HG03095 (cell line): ENCODE measurements around the gene SLC13A2.

ENCODE experiments used
- ATAC-seq: cut with Tn5 transposase; IDR thresholded peaks from one replicate; pipeline ENCODE4 v1.9.1; 2021; ENCODE audit warnings: moderate library complexity; ENCODE audit not compliant: unreplicated experiment

The SLC13A2 gene

DNA sequence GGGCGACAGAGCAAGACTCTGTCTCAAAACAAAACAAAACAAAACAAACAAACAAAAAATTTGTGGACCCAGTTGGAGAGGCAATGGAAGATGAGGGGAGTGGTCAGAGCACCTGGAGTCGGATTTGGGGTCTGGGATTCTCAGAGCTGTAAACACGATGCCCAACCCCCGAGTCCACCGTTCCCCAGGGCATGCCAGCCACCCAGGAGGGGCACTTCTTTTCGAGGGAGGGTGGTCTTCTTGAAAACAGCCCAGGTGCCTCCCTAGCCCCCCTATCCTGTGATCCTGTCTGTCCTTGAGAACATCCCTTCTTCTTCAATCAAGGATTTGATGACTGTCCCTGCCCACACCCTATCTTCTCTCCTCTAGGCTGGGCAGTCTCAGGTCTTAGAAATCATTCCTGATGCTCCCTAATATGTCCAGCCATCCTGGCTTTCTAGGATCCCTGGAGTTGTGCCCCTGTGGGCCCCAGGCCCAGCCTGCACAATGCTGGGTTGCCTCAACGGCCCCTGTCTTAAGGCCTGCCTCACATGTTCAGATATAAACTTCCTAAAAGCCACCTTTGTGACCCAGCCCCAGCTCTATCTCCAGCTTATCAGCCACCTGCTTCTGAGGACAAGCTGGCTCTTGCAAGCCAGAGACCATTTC is 3.1 kb upstream of the SLC13A2 start:
- ATAC-seq = no peak

DNA sequence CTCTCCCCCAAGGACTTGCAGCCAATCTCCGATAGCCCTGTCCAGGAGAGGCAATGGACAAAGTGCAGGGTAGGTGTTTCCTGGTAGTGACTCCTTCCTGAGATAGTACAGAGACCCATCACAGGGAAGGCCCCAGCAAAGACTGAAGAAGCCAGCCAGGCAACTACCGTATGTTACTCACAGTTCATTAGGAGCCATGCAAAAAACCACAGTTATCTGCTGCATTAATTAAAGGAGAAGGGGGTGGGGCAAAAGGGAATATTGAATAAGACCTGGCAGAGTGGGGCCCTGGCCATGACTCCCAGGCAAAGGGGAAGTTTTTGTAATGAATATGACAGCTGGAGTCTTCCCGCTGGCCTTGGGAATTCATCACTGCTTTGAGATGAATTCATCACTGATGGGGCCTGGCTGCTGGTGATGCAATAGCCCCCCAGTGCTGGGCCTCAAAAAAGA is 2.5 kb upstream of the SLC13A2 start:
- ATAC-seq = no peak

- ATAC-seq = no peak
Observed at GRCh38 chr17:28471531-28472342, 1.7 kb upstream of the SLC13A2 start.

GRCh38 chr17:28472871-28473497 is 460 bp upstream of the SLC13A2 start:
- no peak for ATAC-seq

- ATAC-seq = no peak
Observed at GRCh38 chr17:28474111-28474531, 677 bp downstream of the SLC13A2 start.

DNA sequence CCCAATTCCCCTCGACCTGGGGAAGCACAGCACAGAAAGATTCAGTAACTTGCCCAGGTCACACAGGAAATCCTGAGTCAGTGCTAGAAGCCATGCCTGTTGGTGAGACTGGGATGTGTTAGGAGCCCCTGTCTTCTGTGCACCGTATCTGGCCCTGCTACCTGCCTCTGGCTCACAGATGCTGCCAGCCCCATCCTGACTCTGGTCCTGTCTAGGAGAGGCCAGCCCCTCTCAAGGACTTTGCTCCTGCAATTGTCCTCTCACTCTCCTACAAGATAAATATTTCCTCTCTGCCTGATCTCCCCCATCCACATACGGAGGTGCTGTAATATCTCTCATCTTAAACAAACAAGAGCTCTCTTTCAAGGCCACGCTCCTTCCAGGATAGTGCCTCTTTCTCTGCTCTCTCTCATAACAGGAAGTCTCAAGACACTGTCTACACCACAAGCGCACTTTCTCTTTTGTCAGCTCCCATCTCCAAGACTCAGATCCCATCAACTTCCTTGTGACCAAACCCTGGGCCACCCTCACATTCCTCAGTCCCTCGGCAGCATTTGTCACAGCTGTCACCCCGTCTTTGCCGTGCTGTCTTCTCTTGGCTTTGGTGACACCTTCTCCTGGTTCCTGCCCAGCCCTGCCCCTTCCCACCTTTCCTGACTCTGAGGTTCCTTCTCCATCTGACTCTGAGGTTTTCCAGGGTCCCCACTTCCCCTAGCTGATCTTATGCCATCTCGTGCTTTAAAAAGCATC is 1.9 kb downstream of the SLC13A2 start:
- no peak for ATAC-seq

DNA sequence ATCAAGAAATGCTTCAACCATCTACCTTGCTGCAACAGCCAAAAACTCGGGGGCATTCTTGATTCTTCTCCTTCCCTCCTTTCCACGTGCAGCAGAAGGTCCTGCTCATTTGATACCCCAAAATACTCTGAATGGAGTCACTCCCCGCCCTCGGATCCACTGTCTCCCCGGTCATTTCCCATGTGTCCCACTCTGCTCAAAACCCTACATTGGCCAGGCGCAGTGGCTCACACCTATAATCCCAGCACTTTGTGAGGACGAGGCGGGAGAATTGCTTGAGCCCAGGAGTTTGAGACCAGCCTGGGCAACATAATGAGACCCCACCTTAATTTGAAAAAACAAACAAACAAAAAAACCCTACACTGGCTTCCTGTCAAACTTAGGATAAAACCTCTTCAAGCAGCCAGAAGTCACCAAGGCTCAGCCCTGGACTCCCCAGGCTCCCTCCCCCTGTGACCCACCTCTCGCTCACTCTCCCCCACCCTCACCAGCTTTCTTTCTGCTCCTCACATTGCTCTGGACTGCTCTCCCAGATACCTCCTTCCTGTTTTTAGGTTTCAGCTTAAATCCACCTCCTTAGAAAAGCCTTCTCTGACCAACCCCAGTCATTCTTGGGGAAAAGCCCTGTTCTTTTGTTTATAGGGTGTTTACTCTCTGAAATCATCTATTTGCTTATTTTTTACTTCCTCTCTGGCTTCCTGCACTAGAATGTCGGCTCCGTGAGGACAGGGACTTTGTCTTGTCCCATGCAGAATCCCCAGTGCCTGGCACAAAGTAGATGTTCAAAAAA is 2.8 kb downstream of the SLC13A2 start:
- no peak for ATAC-seq

DNA sequence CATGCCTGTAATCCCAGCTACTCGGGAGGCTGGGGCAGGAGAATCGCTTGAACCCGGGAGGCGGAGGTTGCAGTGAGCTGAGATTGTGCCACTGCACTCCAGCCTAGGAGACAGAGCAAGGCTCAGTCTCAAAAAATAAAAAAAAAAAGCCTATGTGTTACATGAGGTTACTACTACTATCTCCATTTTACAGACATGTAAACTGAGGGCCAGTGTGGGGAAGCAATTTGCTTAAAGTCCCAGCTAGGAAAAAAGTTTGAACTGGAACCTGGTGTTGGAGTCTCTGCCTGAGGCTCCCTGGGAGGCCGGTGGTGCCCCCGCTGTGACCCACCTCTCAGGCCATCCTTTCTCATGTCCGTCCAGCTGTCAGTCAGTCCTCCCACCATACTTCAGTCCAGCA is 4.5 kb downstream of the SLC13A2 start:
- ATAC-seq = no peak

GRCh38 chr17:28478712-28479615 is 5.5 kb downstream of the SLC13A2 start:
- no peak for ATAC-seq

GRCh38 chr17:28480278-28480677 is 6.8 kb downstream of the SLC13A2 start:
- ATAC-seq = no peak

DNA sequence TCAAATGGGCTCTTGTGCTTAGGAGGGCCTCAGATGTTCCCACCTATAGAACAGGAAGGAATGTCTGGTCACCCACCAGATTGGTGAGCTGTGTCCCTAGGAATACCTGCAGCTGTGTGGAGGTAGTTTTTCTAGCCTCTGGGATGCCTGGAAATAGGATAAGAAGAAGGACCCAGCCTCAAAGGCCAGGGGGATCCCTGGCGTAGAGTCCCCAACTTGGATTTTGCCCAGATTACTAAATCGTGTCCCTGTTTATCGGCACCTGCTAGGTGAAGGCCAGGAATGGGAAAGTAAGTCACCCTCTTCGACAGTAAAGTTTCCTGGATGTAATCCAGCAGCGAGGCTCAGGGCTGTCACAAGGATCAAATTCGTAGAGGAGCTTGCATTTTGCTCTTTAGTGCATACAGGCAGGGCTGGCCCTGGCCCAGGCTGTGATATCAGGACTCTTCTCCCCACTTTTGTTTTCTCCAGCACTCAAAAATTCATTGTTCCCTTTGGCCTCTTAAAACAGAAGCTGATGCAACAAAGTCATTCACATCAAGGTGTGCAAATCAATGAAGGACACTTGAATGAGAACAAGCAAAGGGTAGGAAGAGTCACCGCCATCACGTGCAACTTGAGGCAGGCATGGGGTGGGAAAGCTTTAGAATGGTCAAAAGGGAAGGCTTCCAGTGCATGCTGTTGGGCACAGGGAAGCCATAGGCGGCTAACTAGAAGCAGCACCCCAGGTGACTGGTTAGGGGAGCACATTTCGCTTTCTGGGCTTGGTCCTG is 7.5 kb downstream of the SLC13A2 start:
- ATAC-seq = no peak

DNA sequence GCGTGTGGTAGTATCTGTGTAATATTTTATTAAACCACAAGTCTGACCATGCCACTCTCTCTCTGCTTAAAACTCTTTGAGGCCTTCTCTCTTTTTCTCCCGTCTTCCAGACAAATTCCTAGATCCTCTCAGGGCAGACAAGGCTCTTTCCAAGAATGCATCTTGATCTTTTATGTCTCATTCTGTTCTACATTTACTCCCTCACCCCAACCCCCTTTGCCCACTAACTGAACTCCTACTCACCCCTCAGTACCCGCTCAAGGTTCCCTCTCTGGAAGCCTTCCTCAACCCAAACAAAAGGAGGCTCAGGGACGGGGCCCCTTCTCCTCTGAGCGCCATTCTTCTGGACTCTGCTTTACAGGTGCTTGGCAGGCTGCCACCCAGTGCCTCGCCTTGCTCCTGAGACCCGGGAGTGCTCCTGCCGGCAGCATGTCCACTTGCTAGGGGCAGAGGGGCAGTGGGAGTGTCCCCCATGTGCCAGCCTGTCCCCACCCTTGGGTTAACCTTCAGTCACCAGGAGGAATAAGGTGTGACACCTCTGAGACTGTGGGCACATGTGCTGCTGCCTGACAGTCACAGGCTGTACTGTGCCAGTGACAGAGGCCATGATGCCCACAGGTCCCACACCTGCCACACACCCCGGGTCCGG is 9.2 kb downstream of the SLC13A2 start:
- ATAC-seq = no peak

GRCh38 chr17:28484296-28484695 is 10.9 kb downstream of the SLC13A2 start:
- ATAC-seq = peak; percentile 92

DNA sequence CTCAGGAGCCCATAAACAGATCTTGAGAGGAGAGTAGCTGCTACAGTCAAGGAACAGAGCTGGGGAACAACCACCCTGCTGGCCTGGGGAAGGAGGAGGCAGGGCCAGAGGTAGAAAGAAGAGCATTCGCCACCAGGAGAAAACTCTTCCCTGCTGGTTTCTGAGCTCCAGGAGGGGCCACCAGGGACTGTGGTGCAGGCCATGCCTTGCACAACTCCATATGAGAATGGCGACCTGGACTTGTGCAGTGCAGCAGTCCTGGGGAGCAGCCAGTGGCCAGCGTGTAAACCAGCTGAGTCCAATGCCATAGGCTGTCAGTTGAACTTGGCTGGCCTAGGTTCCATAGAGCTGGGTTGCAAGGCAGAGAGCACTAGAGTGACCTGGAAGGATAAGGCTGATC is 11.6 kb downstream of the SLC13A2 start:
- ATAC-seq = no peak

DNA sequence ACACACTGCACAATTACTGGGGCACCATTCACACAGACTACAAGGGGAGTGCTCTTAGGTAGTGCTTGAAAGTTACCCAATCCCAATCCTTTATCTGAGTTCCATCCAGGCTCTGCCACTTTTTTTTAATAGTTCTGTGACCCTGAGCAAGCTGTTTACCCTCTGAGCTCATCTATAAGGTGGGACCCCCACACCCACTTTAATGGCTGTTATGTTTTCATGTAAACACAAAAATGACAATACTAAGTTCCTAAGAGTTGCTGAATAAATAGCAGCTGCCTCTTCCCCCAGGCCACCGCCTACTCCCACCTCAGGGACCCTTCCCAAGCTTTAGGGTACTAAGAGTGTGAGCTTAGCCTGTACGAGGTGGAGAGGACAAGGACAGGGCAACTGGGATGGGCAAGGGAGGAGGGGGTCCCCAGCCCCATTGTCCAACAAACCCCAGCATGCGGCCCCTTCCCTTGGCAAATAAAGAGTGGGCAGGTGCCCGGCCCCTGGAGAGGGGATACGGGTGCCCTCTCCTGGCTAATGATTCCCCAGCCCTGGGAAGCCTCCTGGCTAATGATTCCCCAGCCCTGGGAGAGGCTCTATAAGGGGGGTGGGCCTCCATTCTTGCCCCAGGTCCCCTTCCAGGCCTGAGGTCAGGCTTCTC is 14.6 kb downstream of the SLC13A2 start:
- ATAC-seq = no peak

DNA sequence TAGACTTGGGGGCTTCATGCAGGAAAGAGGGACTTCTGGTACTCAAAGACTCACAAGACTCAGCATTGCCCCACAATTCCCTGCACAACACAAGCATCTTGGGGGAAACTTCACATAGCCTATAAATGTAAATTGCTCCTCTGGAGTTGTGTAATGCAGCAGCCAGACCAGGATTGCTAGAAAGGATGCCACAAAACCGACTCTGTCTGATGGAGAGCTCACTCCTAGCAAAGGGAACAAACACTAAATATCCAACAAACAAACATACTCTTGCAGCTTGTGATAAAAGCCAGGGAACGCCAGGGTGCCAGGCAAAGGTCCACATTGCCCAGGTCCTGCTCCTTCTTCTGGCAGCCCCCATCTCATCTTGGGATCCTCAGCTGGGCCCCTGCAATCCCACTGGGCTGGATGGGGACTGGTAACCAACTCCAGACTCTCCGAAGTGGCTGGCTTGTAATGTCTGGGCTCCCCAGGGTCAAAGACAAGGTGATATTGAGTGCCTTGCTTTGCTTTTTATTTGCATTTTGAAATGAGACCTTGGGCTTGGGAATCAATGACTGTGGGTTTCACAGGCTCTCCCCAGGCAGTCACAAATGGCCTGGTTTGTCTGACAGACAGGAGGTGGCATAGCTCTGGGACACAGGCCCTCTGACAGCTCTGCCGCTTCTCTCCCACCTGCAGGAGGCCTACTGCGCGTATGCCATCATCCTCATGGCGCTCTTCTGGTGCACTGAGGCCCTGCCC is 15.3 kb downstream of the SLC13A2 start:
- ATAC-seq = no peak

DNA sequence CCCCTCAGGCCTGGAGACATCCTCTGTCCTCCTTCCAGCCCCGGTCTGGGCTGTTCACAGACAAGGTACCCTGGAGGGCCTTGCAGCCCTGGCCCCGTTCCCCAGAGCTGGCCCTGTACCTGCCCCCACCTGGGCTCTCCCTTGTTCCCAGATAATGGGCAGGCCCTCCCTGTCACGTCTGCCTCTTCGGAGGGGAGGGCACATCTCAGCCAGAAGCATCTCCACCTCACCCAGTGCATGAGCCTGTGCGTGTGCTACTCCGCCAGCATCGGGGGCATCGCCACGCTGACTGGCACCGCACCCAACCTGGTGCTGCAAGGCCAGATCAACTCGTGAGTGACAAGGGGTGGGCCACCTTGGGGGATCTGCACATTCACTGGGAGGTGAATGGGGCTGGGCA is 17.8 kb downstream of the SLC13A2 start:
- ATAC-seq = no peak
